Measurements from ENCODE around the gene ADCY2. TPM values are rescaled to one million over a fixed set of nuclear protein-coding genes. Genes with fewer than 3 reads are reported as not detected.

Gene ADCY2
- 10 to 100 TPM in 1 of 3 donors, 1 to 10 TPM in 2; 1.7 to 14.8 (median 2.2) TPM for total RNA-seq
- long read RNA-seq, donor 1, full-length matches to known transcripts, result 5 of 13 reads
- long read RNA-seq, donor 1, partial matches to known transcripts, result 5 of 13 reads
- long read RNA-seq, donor 1, other reads (novel, unspliced or antisense), result 3 of 13 reads
- long read RNA-seq, donor 2, result 0 reads

DNA sequence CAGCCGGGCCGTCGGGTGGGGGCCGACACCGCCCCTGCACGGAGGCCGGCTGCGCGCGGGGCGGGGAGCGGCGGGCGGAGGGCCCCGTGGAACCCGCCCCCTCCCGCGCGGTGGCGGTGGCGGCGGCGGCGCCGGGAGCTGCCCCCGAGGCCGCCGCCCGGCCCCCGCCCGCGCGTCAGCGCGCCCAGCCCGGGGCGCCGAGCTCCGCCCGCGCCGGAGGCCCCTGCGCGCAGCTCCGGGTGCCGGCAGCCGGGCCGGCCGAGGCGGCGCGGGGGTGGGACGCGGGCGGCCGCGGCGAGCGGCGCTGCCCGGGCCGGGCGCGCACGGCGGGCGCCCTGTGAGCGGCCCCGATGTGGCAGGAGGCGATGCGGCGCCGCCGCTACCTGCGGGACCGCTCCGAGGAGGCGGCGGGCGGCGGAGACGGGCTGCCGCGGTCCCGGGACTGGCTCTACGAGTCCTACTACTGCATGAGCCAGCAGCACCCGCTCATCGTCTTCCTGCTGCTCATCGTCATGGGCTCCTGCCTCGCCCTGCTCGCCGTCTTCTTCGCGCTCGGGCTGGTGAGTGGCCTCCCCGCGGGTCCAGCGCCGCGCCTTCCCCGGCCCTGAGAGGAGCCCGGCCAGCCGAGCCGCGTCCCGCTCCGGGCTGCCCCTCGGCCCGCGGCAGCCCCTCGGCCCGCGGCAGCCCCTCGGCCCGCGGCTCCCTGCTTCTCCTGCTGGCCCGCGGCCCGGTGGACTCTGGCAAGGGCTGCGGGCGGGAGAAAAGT is at the start of gene ADCY2:
Gene ADCY2 (plus strand): TSS at position 192 of the 766 bp plus-strand sequence. CDS start 159 bp downstream, at position 351.
- Histone ChIP-seq H3K36me3 (ENCODE audit: low read depth) (no peaks in the 10 kb centered on the region), H3K9me3 (no peaks in the 10 kb centered on the region), H3K4me1 (ENCODE audit: low read depth) (peaks cover 6% of the 10 kb centered on the region), H3K4me3 (no peak within 1 kb of the TSS)
- ATAC-seq, result peak; percentile 11
- intact Hi-C loops (cut with DNase I, micrococcal nuclease), result no loop called here
- DNase-seq, result peak in 1 of 3 donors; percentile 32
- TF ChIP-seq, protein P1, sequence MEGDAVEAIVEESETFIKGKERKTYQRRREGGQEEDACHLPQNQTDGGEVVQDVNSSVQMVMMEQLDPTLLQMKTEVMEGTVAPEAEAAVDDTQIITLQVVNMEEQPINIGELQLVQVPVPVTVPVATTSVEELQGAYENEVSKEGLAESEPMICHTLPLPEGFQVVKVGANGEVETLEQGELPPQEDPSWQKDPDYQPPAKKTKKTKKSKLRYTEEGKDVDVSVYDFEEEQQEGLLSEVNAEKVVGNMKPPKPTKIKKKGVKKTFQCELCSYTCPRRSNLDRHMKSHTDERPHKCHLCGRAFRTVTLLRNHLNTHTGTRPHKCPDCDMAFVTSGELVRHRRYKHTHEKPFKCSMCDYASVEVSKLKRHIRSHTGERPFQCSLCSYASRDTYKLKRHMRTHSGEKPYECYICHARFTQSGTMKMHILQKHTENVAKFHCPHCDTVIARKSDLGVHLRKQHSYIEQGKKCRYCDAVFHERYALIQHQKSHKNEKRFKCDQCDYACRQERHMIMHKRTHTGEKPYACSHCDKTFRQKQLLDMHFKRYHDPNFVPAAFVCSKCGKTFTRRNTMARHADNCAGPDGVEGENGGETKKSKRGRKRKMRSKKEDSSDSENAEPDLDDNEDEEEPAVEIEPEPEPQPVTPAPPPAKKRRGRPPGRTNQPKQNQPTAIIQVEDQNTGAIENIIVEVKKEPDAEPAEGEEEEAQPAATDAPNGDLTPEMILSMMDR (IDR thresholded peaks at IDR 0.05), result no peak

DNA sequence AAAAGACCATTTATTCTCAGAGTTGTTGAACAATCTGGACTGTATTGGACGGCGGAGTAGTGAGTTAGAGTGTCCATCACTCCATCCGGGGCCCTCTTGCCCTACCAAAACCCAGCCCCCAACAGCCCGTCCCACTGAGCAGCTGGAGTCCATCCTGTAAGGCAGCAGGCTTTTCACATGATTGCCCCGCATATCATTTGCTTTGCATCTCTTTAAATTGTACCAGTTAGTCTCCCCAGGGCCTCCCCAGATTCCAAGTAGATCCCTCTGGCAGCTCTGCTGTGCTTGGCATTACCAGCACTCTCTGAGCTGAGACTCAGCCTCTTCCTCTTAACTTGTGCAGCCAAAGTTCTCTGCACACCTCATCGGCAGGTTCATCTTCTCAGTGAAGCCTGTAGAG is 48.6 kb upstream of the ADCY2 start:
- intact Hi-C loops (cut with DNase I, micrococcal nuclease), result no loop called here
- ATAC-seq (no peak), DNase-seq (no peak)
- Histone ChIP-seq H3K4me3 (no peak overlapping the region), H3K4me1 (ENCODE audit: low read depth) (no peaks in the 10 kb centered on the region), H3K9me3 (no peaks in the 10 kb centered on the region), H3K36me3 (ENCODE audit: low read depth) (no peaks in the 10 kb centered on the region)
- TF ChIP-seq, protein P1 (IDR thresholded peaks at IDR 0.05), result no peak

DNA sequence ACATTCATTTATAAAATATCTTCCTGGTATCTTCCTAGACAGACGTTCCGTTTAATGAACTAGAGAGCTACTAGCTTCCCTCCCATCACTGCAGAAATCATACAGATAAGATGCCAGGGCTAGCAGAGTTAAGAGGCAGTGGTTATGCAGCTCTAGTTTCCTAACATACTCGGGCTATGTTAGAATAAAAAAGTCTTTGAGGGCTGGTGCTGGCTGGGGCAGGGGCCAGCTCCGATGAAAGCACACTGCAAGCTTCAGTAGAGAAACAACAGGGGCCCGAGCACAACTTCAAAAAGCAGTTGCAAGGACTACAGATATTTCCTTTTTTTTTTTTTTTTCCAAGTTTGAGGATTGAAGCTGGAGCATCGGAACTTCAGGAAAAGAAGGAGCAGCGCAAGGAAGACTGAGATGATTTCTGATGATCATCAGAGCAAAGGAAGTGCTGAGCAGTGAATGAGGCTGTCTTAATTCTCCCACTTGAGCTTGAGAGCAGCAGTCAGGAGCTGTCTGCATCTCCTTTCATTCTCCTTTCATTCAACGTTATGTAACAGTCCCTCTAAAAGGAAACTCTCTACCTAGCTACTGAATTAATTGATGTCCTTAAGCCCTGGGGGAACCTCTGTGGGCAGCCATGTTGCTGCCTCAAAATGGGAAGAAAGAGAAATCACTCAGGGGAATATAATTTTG is 47.6 kb upstream of the ADCY2 start:
- no peak overlapping the region for H3K4me3 ChIP-seq
- ATAC-seq, result no peak
- TF ChIP-seq, protein P1 (IDR thresholded peaks at IDR 0.05), result no peak

DNA sequence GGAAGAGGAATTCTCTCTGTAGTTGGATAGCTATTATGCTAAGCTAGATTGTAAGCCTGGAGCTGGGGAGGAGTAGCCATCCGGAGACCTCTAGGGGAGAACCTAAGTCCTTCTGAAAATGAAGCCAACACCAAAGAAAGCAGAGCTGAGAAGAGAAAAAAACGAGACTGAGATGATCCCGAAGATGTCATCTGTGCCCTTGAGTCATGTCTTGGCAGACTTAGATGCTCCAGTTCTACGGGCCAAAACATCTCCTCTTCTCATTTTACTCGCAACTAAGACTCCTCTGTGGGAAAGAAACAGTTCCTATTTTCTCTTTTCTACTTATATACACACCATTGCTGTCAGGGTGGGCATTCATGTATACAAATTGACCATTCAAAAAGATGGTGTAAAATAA is 34.3 kb upstream of the ADCY2 start:
- H3K36me3 ChIP-seq (ENCODE audit: low read depth), result no peaks in the 10 kb centered on the region
- intact Hi-C loops (cut with DNase I, micrococcal nuclease), result no loop called here

More for the DNA sequence above, 47.6 kb upstream of the ADCY2 start:
- Histone ChIP-seq H3K4me1 (ENCODE audit: low read depth) (no peaks in the 10 kb centered on the region), H3K36me3 (ENCODE audit: low read depth) (no peaks in the 10 kb centered on the region), H3K9me3 (no peaks in the 10 kb centered on the region)
- no peak for DNase-seq
- intact Hi-C loops (cut with DNase I, micrococcal nuclease), result no loop called here

DNA sequence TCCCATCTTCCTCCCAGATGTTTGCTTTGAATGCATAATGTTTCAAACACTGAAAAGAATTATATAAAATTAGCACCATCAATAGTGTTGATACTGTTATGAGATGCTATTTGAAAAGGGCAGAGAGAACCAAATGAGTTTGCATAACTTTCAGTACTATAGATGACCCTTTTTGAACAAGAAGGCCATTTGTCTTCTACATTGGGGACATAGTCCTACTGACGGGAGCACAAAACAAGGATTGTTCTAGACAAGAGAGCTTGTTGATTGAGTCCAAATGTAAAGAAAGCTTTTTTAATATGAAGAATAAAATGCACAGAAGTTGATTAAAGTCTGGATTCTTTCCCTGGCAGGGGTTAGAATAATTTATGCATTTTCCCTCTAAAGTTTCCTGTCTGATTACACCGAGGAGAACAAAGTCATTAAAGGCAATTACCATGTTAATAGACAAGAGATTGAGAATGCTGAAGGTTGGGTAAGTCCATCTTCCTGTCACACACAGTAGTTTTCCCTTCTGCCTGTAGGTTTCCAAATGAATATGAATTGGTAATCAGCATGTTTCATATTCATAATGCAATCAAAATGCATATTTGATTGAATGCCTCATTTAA is 32.8 kb upstream of the ADCY2 start:
- intact Hi-C loops (cut with DNase I, micrococcal nuclease), result no loop called here

More for the DNA sequence above, 34.3 kb upstream of the ADCY2 start:
- no peak for ATAC-seq
- no peak for DNase-seq
- TF ChIP-seq, protein P1 (IDR thresholded peaks at IDR 0.05), result no peak
- H3K4me3 ChIP-seq, result no peak overlapping the region
- H3K9me3 ChIP-seq, result no peaks in the 10 kb centered on the region
- no peaks in the 10 kb centered on the region for H3K4me1 ChIP-seq (ENCODE audit: low read depth)

More for the DNA sequence above, 32.8 kb upstream of the ADCY2 start:
- ATAC-seq (no peak), DNase-seq (no peak)
- TF ChIP-seq, protein P1 (IDR thresholded peaks at IDR 0.05), result no peak
- no peak overlapping the region for H3K4me3 ChIP-seq
- no peaks in the 10 kb centered on the region for H3K9me3 ChIP-seq
- no peaks in the 10 kb centered on the region for H3K36me3 ChIP-seq (ENCODE audit: low read depth)
- H3K4me1 ChIP-seq (ENCODE audit: low read depth), result no peaks in the 10 kb centered on the region

Measured in mucosa of descending colon (tissue), 3 donors.